Measurements from ENCODE around the gene DBP. TPM values are rescaled to one million over a fixed set of nuclear protein-coding genes. Genes with fewer than 3 reads are reported as not detected.

The DBP gene
- total RNA-seq, 1 experiment from 2014 or later, result 12.6 TPM

- H4K20me1 ChIP-seq (ENCODE audit: control insufficient read depth, insufficient read depth, insufficient read length), result no peaks in the 10 kb centered on the region
- H3K23ac ChIP-seq (ENCODE audit: insufficient read length, low read depth, low read length), result no peak overlapping the region
- H2AFZ ChIP-seq (ENCODE audit: low read length), result no peak overlapping the region
- peak overlapping the region; percentile 82 to 89 for H3K4me3 Mint-ChIP-seq
- no peaks in the 10 kb centered on the region for H3K9me3 ChIP-seq (ENCODE audit: control insufficient read depth, low read depth, low read length)
- H2BK12ac ChIP-seq (ENCODE audit: insufficient read length, low read depth, low read length), result no peak overlapping the region
- no peak overlapping the region for H2BK5ac ChIP-seq (ENCODE audit: insufficient read length, low read length)
- H3K27ac Mint-ChIP-seq, result peak overlapping the region; percentile 97 to 99 (median 99)
- no peak overlapping the region for H2AK5ac ChIP-seq (ENCODE audit: insufficient read length, low read length)
- H3K14ac ChIP-seq (ENCODE audit: insufficient read depth, low read length), result peak overlapping the region; percentile 49; the same call in 1 of the 2 replicates
- H3K9ac ChIP-seq (ENCODE audit: extremely low read depth, insufficient read length, low read length), result peak overlapping the region; percentile 41
- WGBS (ENCODE audit: extremely low coverage, insufficient read length, low lambda C conversion rate), result no CpG with 5 or more reads among the region's 38 CpGs
- no peaks in the 10 kb centered on the region; the same call in 1 of the 2 replicates for H3K27me3 ChIP-seq (ENCODE audit: insufficient read depth, low read length)
- TF ChIP-seq, protein P1, sequence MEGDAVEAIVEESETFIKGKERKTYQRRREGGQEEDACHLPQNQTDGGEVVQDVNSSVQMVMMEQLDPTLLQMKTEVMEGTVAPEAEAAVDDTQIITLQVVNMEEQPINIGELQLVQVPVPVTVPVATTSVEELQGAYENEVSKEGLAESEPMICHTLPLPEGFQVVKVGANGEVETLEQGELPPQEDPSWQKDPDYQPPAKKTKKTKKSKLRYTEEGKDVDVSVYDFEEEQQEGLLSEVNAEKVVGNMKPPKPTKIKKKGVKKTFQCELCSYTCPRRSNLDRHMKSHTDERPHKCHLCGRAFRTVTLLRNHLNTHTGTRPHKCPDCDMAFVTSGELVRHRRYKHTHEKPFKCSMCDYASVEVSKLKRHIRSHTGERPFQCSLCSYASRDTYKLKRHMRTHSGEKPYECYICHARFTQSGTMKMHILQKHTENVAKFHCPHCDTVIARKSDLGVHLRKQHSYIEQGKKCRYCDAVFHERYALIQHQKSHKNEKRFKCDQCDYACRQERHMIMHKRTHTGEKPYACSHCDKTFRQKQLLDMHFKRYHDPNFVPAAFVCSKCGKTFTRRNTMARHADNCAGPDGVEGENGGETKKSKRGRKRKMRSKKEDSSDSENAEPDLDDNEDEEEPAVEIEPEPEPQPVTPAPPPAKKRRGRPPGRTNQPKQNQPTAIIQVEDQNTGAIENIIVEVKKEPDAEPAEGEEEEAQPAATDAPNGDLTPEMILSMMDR (conservative IDR thresholded peaks at IDR 0.05), result no peak
- H3K79me1 ChIP-seq (ENCODE audit: insufficient read depth, low read depth, low read length, poor library complexity, severe bottlenecking), result no peaks in the 10 kb centered on the region
- H3K56ac ChIP-seq (ENCODE audit: insufficient read length, low read depth, low read length), result no peak overlapping the region
- H3T11ph ChIP-seq (ENCODE audit: low read length), result peak overlapping the region; percentile 61
- peaks cover 32 to 50% of the 10 kb centered on the region in 2 experiments for H3K4me1 Mint-ChIP-seq
- no peak overlapping the region for H4K91ac ChIP-seq (ENCODE audit: insufficient read length, low read depth, low read length)
- peaks cover 13 to 40% (median 32%) of the 10 kb centered on the region in 3 experiments for H3K36me3 Mint-ChIP-seq (ENCODE audit: insufficient read depth in 1 of 3, low read depth in 3 of 3)
- H3K27me3 Mint-ChIP-seq (ENCODE audit: low read depth), result peaks cover 4% of the 10 kb centered on the region
- H2BK120ac ChIP-seq (ENCODE audit: low read depth, low read length, poor library complexity, severe bottlenecking), result peak overlapping the region; percentile 97
- no peak overlapping the region for H4K8ac ChIP-seq (replicated peaks; ENCODE audit: insufficient read length, low read depth, low read length)
- H2BK15ac ChIP-seq (ENCODE audit: low read depth, low read length), result no peak overlapping the region
- peaks cover 21% of the 10 kb centered on the region for H3K23me2 ChIP-seq (ENCODE audit: insufficient read length, low read depth, low read length, poor library complexity, severe bottlenecking)
- H3K27ac ChIP-seq (ENCODE audit: insufficient read length, low read depth, low read length), result peak overlapping the region; percentile 43
- no peak overlapping the region for H4K5ac ChIP-seq (ENCODE audit: insufficient read length, low read depth, low read length)
- peak; percentile 100 for DNase-seq
- no peaks in the 10 kb centered on the region for H3K9me3 Mint-ChIP-seq
- no peak overlapping the region for H2BK20ac ChIP-seq (ENCODE audit: low read depth, low read length, poor library complexity, severe bottlenecking)
- H3K18ac ChIP-seq (ENCODE audit: insufficient read length, low read depth, low read length), result peak overlapping the region; percentile 90
- no peaks in the 10 kb centered on the region for H3K79me2 ChIP-seq (ENCODE audit: insufficient read depth, low read length)
- H3K4ac ChIP-seq (ENCODE audit: low read depth, low read length), result no peak overlapping the region; the same call in 1 of the 2 replicates
- peak overlapping the region; percentile 80 for H3K4me2 ChIP-seq (ENCODE audit: insufficient read depth, insufficient read length, low read length)
- peaks cover 7% of the 10 kb centered on the region; the same call in 1 of the 2 replicates for H3K4me1 ChIP-seq (ENCODE audit: insufficient read depth, low read length)
These were observed 319 bp upstream of the DBP start for GRCh38 chr19:48637449-48637947.
